Heart right ventricle (tissue), 16 donors: ENCODE measurements around the gene TTC7B. TPM values are rescaled to one million over a fixed set of nuclear protein-coding genes. Genes with fewer than 3 reads are reported as not detected.

Experiments used
- ATAC-seq, 8 donors: fragments of 200-7000 bp; cut with Tn5 transposase; one replicate each; pipeline ENCODE4 v1.9.1; 2020; ENCODE audit warnings: mild to moderate bottlenecking in 8 of 8, moderate library complexity in 8 of 8, moderate number of reproducible peaks in 1 of 8
- DNase-seq, 2 donors: peaks; one replicate each; pipeline ENCODE4 v3.0.0-alpha.2; 2020
- H3K27ac ChIP-seq, 10 donors: fragments of 200-600 bp; sonication (generic) in 2 of 10; one replicate each; pipeline versions ENCODE4 v1.5.0 to v1.8.0; 2020 to 2022; ENCODE audit warnings: mild to moderate bottlenecking in 3 of 10
- H3K27me3 ChIP-seq, 7 donors: fragments of 200-600 bp; one replicate each; pipeline ENCODE4 v1.8.0; 2021 to 2022; ENCODE audit warnings: mild to moderate bottlenecking in 2 of 7
- H3K36me3 ChIP-seq, 9 donors: fragments of 200-600 bp; sonication (generic) in 1 of 9; one replicate each; pipeline versions ENCODE4 v1.5.0 to v1.8.0; 2020 to 2022; ENCODE audit warnings: mild to moderate bottlenecking in 2 of 9
- H3K4me1 ChIP-seq, 9 donors: fragments of 200-600 bp; sonication (generic) in 1 of 9; one replicate each; pipeline versions ENCODE4 v1.5.0 to v1.8.0; 2020 to 2022; ENCODE audit warnings: mild to moderate bottlenecking in 4 of 9
- H3K4me3 ChIP-seq, 10 donors: fragments of 200-600 bp; sonication (generic) in 2 of 10; one replicate each; pipeline versions ENCODE4 v1.5.0 to v1.8.0; 2020 to 2022; ENCODE audit warnings: mild to moderate bottlenecking in 7 of 10, moderate library complexity in 2 of 10
- H3K9me3 ChIP-seq, 11 donors: fragments of 200-600 bp in 10 of 11; sonication (generic) in 2 of 11; one replicate each; pipeline versions ENCODE4 v1.5.0 to v1.8.0; 2013 to 2022; ENCODE audit warnings: mild to moderate bottlenecking in 2 of 11, control low read depth in 1 of 11, moderate library complexity in 1 of 11
- CTCF ChIP-seq, 9 donors: fragments of 200-600 bp; sonication (generic) in 2 of 9; IDR thresholded peaks; one replicate each; pipeline versions ENCODE4 v1.5.0 to v1.8.0; 2021 to 2022; ENCODE audit warnings: antibody characterized with exemption in 9 of 9, mild to moderate bottlenecking in 5 of 9, moderate library complexity in 1 of 9
- WGBS, 2 donors: extraction: QIAGEN DNeasy Blood & Tissue Kit; methylation state at CpG; one replicate each; pipeline ENCODE4 v1.1.7; 2013; ENCODE audit warnings: inconsistent platforms in 1 of 2; 5-methylcytosine and 5-hydroxymethylcytosine counted together
- intact Hi-C, 10 donors: fragments of 100-400 bp; cut with DNase I; formaldehyde crosslinking; loops; one replicate each; pipeline versions ENCODE4 v1.11.1 to v1.14.2; 2022
- polyA plus RNA-seq, 2 donors: library from polyadenylated mRNA; stranded (reverse); fragments of 200-250 nt; gene quantifications; one replicate each; pipeline ENCODE4 v1.2.3, GENCODE V29; 2013
- total RNA-seq, 10 donors: library from RNA; stranded (reverse); fragmentation: NEBNext Ultra II Directional in 3 of 10; extraction: Animal tissue kit (Norgen Biotek cat#: 25700) in 3 of 10; gene quantifications; one replicate each; pipeline versions ENCODE4 v1.2.1 to v1.2.4, GENCODE V29; 2021 to 2023
- donor health status: Arrhythmogenic right ventricular cardiomyopathy.
- donor health status: ischemic (EF 13 %, LVEDD 7.1; RV severe dilation, severe dysfunction).
- donor health status: healthy with polysubstance abuse.
- donor health status: DM: no; HTN: yes; CAD: no.
- donor health status: DM: no; HTN: no; CAD: no.
- donor health status: ischemic (EF 25% LVEDD 6.9; RV normal size, moderate dysfunction).
- donor health status: ischemic (EF 25% LVEDD 5.7; RV mildly dilated, moderate dysfunction).
- donor health status: healthy.
- donor health status: DM: yes; HTN: yes; CAD: no.
- donor health status: Ischemic cardiomyopathy.
- donor health status: ischemic (EF 35%, LVEDD 5.7; RV mildly dilated, moderate dysfunction).
- donor health status: nonischemic (EF 11% LVEDD 7.7; RV severe dilation, severe dysfunction).
- donor health status: DM: yes; HTN: yes; CAD: no.
- donor health status: PGD.
- donor health status: ischemic (EF 29% LVEDD 5.4; RV normal size, mild dysfunction).
- donor health status: nonischemic (EF 23%, LVEDD 6.1; RV moderate dilation, normal function).

The TTC7B gene
- total and polyA plus RNA-seq, 12 donors: 23.0 to 79.4 (median 65.5) TPM

GRCh38 chr14:90682615-90683014 is 133.6 kb downstream of the TTC7B start:
- no peak for TF ChIP-seq CTCF (IDR thresholded peaks at IDR 0.05)
- H3K27ac ChIP-seq: no peak overlapping the region

GRCh38 chr14:90681929-90682328 is 134.3 kb downstream of the TTC7B start:
- peaks cover 0 to 50% (median 0%) of the 10 kb centered on the region in 9 donors for H3K36me3 ChIP-seq
- DNase-seq (no peak), ATAC-seq (no peak)
- peaks cover 0 to 4% (median 0%) of the 10 kb centered on the region in 11 donors for H3K9me3 ChIP-seq
- intact Hi-C loops: no loop called here
- WGBS, 2 donors: 74 to 77% methylated on average over 3 of the region's 3 CpGs
- H3K4me1 ChIP-seq: peaks cover 0 to 24% (median 0%) of the 10 kb centered on the region in 9 donors
- H3K27ac ChIP-seq: no peak overlapping the region
- H3K4me3 ChIP-seq: no peak overlapping the region
- TF ChIP-seq CTCF (IDR thresholded peaks at IDR 0.05): no peak
- H3K27me3 ChIP-seq: no peaks in the 10 kb centered on the region

More at GRCh38 chr14:90682615-90683014, 133.6 kb downstream of the TTC7B start:
- no peaks in the 10 kb centered on the region for H3K27me3 ChIP-seq
- intact Hi-C loops: no loop called here
- H3K9me3 ChIP-seq: peaks cover 0 to 4% (median 0%) of the 10 kb centered on the region in 11 donors
- ATAC-seq: no peak
- peaks cover 0 to 53% (median 0%) of the 10 kb centered on the region in 9 donors for H3K36me3 ChIP-seq
- H3K4me3 ChIP-seq: no peak overlapping the region
- DNase-seq: no peak
- peaks cover 0 to 17% (median 0%) of the 10 kb centered on the region in 9 donors for H3K4me1 ChIP-seq
- 97% methylated on average over 7 of the region's 7 CpGs for WGBS, 2 donors

- no peak for DNase-seq
- H3K4me3 ChIP-seq: no peak overlapping the region
- peaks cover 0 to 66% (median 0%) of the 10 kb centered on the region in 9 donors for H3K36me3 ChIP-seq
- intact Hi-C loops: no loop called here
- ATAC-seq: no peak
- WGBS, 2 donors: 97% methylated on average over 6 of the region's 6 CpGs
- TF ChIP-seq CTCF (IDR thresholded peaks at IDR 0.05): no peak
- no peaks in the 10 kb centered on the region for H3K9me3 ChIP-seq
- no peaks in the 10 kb centered on the region for H3K27me3 ChIP-seq
- no peak overlapping the region for H3K27ac ChIP-seq
- peaks cover 0 to 54% (median 16%) of the 10 kb centered on the region in 9 donors for H3K4me1 ChIP-seq
Observed at GRCh38 chr14:90678846-90679362, 137.3 kb downstream of the TTC7B start.

GRCh38 chr14:90678420-90678819 is 137.8 kb downstream of the TTC7B start:
- H3K4me1 ChIP-seq: peaks cover 0 to 58% (median 16%) of the 10 kb centered on the region in 9 donors
- H3K27ac ChIP-seq: peak overlapping the region in 1 of 10 donors; percentile 65
- no peak for TF ChIP-seq CTCF (IDR thresholded peaks at IDR 0.05)

More at GRCh38 chr14:90678420-90678819, 137.8 kb downstream of the TTC7B start:
- H3K9me3 ChIP-seq: no peaks in the 10 kb centered on the region
- intact Hi-C loops: no loop called here
- no peaks in the 10 kb centered on the region for H3K27me3 ChIP-seq
- ATAC-seq (no peak), DNase-seq (no peak)
- no peak overlapping the region for H3K4me3 ChIP-seq
- H3K36me3 ChIP-seq: peaks cover 0 to 66% (median 0%) of the 10 kb centered on the region in 9 donors
- WGBS, 2 donors: 93 to 97% methylated on average over 1 of the region's 1 CpG
